GM19468 (cell line): ENCODE measurements around the gene TMEM30A.

Experiments used
- ATAC-seq: cut with Tn5 transposase; IDR thresholded peaks from one replicate; pipeline ENCODE4 v1.9.1; 2021; ENCODE audit warnings: mild to moderate bottlenecking, moderate library complexity, moderate number of reproducible peaks; ENCODE audit not compliant: unreplicated experiment; ENCODE audit errors: extremely low read depth

The TMEM30A gene

GRCh38 chr6:75204217-75204958 is 80.2 kb downstream of the TMEM30A start:
- no peak for ATAC-seq

DNA sequence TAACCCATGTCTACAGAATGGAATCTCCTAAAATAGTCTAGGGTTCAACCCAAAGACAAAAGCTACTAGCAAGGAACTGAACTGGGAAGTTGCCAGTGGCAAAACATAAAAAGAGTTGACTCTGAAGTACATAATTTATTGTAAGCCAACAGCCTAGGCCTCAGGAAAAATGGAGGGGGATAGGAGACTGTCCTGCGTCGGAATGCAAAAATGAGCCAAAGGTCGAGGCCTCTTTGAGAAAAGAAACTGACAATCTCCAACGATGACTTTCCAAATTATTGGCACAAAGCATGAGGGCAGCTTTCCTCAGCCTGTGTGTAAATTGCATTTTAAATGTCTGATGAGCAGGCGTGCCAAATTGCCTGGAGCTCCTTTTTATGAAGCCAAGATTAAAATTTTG is 80.9 kb downstream of the TMEM30A start:
- no peak for ATAC-seq
